RKO (cell line): Measurements from ENCODE around the gene PDZD7.

Experiments
- DNase-seq: peaks from one replicate; pipeline ENCODE4 v3.0.0-alpha.2; 2016; ENCODE audit warnings: low spot score

PDZD7 gene

DNA sequence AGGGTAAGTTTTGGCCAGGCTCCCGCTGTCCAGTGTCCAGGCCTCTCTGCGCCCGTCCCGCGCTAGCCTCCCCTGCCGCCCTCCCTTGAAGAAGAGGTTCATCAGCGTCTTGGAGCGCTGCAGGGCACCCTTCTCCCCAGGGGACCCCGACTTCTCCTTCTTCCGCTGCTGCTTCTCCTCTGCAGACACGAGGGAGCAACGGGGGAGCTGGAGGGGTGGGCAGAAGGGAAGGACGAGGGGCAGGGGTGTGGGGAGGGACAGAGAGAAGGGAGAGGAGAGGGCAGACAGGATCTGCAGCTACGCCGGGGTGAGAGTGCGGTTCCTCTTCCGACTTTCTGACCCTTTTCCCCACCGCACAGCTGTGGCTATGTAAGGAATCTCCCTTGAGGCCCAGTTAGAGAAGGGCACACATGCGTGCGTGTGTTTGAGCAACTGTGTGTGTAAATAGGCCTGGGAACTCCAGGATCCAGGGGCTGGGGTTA, 12.8 kb downstream of the PDZD7 start:
- DNase-seq, result no peak

DNA sequence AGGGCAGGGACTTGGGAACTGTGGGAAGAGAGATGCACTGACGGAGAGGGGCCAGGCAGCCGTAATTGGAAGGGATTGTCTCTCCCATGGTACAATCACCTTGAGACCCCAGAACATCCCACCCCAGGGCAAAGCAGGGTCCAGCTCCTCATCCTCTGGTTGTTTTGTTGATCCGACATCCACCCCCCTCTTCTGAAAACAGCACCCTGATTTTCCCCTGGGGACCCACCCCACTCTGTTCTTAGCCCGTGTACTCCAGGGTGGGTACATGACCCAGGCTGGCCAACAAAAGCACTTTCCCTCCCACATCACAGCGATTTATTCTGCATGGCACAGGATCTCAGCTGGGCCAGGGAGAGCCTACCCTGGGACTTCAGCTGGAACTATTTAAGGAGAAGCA, 14.1 kb downstream of the PDZD7 start:
- DNase-seq, result no peak

DNA sequence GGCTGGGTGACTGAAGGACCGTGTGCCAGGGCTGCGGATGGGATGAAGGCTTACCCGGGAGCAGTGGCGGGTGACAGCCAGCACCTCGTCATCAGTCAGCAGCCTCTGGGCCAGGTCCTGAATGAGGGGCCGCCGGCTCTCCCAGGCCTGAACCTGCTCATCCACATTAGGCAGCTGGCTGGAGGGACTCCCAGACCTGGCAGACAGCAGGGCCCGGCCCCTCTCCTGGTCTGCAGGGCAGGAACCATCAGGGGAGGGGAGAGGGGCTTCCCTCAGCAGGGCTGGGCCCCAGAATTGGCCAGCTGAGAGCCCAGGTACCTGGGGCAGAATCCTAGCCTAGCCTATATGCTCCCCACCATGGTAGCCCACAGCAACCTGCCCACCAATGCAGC, 15.4 kb downstream of the PDZD7 start:
- DNase-seq, result no peak

DNA sequence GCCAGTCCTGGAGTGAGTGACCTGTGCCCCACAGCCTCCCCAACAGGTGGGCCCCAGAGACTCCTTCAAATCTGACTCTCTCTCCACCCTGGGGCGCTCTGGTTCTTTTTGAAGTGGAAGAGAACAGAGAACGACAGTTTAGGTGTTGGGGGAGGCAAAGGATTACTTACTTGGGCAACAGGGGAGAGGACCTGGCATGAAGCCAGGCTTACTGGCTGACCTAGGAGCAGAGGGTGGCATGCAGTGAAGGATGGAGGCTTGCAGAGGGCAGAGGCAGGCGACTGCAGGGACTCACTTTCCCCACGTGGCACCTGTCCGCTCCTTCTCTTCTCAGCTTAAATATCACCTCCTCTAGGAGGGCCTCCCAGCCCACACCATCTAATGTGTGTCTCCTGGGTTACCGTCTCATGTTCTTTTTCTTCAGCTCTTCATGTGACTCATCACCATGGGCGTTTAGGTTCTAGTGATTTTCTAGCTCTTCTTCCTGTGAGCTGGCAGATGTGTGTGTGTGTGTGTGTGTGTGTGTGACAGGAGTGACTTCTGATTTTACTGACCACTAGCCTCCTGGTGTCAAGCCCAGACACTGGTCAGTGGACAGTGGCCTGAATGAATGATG, 15.9 kb downstream of the PDZD7 start:
- peak; percentile 74 for DNase-seq

DNA sequence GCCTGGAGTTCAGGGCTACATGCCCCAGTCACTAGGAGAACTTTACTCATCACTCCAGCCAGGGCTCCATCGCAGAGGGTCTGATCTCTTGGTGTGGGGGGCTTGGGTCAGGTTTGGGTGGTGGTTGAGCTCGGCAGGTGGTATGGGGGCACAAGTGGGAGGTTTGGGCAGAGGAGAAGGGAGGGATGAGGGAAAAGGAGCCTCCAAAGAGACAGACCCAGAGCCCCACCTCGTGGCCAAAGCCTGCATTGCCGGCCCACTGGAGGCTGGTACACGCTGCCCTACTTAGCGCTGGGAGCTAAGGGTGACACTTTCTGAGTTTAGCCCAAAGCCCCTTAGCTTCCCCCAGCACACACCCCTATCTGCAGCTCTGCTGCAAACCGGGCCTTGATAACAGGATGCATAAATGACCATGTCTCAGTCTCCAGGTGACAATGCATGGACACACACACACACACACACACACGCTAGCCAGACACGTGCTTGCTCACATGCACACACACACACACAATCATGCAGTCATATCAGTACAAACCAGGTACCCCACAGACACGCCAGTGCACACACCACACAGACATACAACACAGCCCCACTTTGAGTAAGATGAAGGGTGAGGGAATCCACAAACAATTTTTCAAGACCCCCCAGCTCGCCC, 16.6 kb downstream of the PDZD7 start:
- peak; percentile 61 for DNase-seq

DNA sequence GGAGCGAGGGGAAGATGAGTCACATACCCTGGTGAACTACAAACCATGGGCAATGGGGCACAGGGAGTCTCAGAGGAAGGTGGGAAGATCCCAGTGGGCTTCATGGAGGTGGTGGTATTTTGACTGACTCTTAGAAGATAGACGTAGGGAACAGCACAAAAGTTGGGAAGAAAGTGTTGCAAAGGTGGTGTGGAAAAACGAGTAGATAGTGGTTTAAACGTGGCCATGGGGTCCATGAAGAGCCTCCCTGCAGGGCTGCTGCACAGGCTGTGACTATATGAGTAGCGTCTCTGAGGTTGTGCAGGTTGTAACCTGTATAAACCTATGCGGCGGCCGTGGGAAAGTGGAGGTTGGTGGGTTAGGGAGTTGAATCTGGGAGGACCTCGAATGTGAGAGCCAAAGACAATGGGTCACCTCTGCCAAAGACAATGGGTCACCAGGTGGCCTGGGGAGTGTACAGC, 17.5 kb downstream of the PDZD7 start:
- DNase-seq, result no peak

DNA sequence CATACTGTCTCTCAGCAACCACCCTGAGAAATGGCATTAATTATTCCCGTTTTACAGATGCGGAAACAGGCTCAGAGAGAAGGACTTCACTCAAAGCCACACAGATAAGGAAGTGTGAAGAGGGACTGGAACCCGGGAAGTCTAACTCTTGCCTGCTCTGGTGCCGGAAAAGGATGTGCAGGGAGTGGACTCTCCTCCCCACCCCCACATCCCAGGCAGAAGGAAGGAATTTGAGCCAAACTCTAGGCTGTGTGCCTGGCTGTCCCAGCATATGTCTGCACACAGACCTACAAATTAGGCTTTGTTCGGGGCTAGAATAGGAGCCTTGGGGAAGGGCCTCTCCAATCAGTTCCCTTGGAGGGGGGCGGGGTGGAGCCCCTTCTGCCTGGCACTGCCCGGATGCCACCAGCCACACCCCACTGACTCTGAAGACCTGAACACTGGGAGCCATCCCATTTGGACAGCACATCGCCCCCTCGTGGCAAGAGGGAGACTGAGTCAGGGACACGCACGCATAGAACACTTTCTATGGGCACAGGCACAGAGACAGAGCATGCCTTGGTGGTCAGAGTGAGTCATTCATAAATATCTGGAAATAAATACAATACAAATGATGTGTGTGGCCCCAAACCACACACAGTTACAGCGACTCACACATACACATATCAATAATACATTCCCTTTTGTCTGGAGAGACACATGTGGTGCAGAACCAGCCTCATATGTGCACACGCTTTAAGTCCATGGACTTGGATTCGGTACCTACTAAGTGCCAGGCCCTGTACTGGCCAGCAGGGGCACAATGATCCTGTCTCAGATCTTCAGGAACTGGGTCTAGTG, 18.2 kb downstream of the PDZD7 start:
- peak; percentile 94 for DNase-seq

DNA sequence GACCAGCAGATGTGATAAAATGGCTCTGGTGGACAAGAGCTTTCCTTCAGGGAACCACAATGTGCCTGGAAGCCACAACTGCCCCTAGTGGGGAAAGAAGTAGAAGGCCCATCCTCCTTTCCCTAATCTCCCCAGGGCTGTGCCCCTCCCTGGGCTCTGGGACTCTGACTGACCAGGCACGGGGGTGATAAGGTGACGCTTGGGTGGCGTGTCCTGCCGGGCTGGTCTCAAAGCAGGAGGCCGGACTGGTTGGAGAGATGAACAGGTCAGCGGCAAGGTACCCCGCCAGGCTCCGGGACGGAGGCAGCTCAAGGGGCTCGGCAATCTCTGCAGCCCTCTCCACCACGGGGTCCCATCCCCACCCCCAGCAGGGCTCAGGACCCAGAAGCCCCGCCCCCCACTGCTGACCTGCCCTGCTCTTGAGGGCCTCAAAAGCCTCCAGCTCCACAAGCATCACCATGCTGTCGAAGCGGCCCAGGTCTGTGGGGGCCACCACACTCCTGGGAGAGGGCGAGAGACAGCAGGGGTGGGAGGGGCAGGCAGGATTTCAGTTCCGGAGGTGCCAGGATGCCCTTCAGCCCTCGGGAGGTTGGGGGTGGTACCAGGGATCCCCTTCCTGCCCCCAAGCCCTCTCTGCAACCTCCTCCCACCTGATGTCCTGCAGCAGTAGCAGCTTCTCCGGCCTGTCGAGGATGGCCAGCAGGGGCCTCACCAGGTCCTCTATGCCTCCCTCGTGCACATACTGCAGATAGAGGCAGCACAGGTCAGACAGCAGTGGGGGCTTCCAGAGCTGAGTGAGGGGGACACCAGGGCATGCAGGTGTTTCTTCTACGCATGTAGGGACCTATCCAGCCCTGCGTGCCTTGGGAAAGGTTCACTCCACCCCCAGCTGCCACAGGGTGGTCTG, 19.2 kb downstream of the PDZD7 start:
- DNase-seq, result no peak

DNA sequence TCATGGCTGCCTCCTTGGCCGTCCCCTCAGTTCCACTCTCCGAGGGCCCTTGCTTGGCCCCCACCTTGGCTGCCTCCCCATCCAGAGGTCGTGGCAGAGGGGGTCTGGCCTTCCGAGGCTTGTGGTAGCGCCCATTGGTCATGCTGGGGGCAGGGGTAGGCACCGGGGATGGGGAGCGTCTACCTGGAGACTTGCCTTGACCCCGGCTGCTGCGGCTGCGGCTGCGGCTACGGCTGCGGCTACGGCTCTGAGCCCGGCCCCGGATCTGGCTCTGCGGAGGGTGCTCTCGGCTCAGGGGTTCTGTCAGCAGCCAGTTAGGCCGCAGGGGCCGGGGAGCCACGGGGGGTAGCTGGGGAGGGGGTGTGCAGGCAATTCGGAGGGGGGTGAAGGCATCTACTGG, 20.6 kb downstream of the PDZD7 start:
- no peak for DNase-seq

DNA sequence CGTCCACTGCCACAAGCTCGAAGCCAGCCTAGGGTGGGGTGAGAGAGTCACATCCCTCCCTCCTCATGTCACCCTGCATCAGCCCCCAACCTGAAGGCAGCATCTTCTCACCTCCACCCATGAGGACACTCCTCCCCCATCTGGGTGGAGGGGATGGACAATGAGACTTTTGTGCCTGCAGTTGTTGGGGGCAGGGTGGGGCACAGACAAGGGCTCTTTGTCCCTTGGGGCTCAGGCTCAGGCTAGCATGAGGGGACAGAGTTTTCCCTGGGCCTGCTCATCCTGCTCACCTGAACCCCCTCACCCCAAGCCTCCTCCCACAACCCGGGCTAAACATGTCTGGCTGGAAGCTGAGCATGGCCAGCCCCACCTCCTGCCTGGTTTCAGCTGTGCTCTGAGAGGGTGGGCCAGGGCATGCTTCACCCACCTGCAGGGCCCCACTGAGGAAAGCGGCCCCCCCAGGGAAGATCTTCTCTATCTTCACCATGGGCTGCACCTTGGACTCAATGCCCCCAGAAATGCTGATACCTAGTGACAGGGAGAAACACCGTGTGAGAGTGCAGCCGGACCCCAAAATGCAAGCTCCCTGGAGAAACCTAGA, 22.0 kb downstream of the PDZD7 start:
- no peak for DNase-seq

DNA sequence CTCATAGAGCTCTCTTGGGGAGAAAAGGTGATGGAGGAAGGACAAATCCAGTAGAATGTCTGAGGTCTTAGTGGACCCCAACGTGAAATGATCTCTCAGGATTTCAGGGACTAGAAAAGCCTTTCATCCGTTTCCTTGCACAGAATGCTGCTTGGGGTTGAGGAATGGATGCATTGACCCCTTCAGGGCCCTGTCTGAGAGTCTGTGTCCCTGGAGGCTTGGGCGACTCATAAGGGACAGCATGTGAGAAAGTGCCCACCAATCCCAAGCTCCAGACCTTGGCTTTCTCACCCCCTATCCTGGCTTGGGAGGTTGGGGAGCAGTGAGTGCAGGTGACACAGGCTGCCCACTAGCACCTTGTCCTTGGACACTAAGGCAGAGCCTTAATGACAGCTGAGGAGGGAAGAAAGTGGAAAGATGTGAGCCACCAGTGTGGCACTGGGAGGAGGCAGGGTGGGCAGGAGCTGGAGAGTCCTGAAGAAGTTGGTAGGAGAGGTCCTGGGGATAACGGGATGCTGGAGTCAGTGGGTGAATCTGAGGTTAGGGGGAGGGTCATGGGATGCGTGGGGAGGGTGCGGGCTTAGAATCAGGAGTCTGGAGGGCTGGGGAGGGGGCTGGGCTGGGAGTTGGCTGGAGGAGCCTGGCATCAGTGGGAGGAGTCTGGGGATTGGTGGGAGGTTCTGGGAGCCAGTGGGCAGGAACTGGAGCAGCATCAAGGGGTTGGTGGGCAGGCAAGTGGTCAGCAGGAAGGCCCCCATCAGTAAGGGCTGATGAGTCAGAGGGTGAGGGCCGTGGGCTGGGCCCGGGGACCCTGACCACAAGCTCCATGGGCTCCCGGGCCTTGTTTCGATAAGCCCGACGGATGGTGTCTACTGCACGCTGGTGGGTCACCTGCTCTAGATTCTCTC, 22.8 kb downstream of the PDZD7 start:
- DNase-seq, result no peak

DNA sequence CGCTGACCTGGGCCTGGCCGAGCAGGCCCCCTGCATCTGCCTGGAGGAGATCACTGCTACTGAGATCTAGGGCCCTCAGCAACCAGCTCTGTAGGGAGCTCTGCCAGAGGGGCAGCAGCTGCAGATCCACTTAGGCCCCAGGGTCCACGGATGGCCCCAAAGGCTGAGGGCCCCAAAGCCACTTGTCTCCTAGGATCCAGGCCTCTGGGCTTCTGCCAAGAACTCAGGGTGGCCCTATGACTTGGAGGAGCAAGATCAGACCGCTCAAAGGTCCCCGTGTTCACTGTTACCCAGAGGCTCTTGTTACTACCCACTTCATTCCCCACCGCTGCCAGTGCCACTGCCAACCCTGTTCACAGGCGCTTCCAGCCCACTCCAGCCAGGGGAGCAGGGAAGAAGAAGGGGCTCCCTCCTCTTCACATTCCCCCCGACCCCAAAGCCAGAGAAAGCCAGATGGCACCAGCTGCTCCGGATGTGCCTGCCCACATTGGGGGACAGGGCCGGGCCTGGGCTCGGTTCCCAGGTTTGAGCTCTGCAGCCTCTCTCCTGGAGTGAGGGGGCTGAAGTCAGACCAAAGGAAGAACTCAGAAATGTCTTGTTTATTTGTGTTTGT, 23.7 kb downstream of the PDZD7 start:
- DNase-seq, result no peak

DNA sequence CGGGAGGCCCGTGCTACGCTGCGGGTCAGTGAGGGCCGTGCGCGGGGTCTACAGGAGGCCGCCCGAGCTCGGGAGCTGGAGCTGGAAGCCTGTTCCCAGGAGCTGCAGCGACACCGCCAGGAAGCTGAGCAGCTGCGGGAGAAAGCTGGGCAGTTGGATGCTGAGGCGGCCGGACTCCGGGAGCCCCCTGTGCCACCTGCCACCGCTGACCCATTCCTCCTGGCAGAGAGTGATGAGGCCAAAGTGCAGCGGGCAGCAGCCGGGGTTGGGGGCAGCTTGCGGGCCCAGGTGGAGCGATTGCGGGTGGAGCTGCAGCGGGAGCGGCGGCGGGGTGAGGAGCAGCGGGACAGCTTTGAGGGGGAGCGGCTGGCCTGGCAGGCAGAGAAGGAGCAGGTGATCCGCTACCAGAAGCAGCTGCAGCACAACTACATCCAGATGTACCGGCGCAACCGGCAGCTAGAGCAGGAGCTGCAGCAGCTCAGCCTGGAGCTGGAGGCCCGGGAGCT, 24.3 kb downstream of the PDZD7 start:
- no peak for DNase-seq

DNA sequence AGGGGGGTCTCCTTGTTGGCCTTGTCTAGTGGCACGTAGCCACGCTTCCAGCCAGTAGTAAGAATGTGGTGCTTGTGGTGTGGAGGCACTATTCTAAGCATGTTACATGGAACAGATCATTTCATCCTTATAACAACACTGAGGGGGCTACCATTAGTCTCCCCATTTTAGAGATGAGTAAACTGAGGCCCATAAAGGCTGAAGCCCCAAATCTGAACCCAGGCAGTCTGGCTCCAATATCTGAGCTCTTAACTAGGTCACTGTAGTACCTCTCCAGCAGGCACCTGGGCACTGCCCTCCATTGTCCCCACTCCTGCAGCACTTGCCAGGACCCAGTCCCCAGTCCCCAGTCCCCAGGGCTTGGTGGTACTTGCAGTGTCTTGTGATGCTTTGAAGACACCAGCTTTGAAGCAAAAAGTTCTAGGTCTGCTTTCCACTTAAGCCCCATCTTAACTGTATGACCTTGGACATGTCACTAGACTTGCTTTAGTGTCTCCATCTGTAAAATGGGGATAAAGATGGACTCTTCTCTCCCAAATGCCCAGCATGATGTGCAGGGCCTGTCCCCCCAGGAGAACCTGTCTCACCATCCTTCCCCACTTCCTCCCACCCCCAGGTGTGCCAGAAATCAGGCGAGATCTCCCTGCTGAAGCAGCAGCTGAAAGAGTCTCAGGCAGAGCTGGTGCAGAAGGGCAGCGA, 24.9 kb downstream of the PDZD7 start:
- no peak for DNase-seq

DNA sequence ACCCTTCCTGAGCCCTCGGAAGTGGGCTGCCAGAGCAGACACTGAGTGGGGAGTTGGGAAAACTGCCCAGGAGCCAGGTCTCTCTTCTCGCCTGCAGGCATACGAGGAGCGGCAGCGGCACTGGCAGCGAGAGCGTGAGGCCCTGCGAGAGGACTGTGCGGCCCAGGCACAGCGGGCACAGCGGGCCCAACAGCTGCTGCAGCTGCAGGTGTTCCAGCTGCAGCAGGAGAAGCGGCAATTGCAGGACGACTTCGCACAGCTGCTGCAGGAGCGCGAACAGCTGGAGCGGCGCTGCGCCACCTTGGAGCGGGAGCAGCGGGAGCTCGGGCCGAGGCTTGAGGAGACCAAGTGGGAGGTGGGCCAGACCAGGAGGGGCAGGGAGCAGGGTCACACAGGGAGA, 25.6 kb downstream of the PDZD7 start:
- DNase-seq, result no peak

DNA sequence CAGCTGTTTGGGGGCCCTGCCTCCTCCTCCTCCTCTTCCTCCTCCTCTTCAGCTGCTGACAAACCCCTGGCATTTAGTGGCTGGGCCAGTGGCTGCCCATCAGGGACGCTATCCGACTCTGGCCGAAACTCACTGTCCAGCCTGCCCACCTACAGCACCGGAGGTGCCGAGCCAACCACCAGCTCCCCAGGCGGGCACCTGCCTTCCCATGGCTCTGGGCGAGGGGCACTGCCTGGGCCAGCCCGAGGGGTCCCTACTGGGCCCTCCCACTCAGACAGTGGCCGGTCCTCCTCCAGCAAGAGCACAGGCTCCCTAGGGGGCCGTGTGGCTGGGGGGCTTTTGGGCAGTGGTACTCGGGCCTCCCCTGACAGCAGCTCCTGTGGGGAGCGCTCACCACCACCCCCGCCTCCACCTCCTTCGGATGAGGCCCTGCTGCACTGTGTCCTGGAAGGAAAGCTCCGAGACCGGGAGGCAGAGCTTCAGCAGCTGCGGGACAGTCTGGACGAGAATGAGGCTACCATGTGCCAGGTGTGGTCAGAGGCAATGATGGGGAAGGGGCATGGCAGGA, 27.2 kb downstream of the PDZD7 start:
- no peak for DNase-seq

DNA sequence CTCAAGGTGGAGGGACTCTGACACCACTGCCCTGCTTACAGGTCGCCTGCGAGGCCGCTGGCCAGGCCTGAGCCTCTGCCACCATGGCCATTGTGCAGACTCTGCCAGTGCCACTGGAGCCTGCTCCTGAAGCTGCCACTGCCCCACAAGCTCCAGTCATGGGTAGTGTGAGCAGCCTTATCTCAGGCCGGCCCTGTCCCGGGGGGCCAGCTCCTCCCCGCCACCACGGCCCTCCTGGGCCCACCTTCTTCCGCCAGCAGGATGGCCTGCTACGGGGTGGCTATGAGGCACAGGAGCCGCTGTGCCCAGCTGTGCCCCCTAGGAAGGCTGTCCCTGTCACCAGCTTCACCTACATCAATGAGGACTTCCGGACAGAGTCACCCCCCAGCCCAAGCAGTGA, 28.5 kb downstream of the PDZD7 start:
- no peak for DNase-seq

DNA sequence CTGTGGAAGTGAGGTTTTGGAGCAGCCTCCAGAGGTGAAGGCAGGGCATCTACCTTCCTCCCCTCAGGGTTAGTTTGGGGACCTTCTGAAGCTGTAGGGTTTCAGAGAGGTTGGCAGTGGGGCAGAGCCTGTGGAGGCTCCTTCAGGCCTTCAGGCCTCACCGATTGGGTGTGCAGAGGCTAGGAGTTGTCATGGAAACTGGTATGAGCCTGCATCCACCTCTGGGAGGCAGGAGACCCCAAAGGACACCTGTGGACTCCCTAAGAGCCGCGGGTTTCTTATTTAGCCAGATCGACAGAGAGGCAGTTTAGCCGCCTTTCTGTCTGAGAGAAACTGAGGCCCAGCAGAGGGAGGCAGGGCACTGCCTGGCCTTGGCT, 29.3 kb downstream of the PDZD7 start:
- DNase-seq, result no peak
